NCI-H2107 treated with DMSO at 0.1 percent for 48 hours (cell line): ENCODE measurements around the gene OR6P1.

Experiments used
- DNase-seq: peaks from one replicate; lab custom pipeline; 2025; ENCODE audit not compliant: unreplicated experiment; lab: John Stamatoyannopoulos, UW

OR6P1 gene

GRCh38 chr1:158570480-158570879, at the start of gene OR6P1:
Gene OR6P1, minus strand, starts transcription at chr1:158570580. Its CDS starts 6,976 bp downstream, at chr1:158563604.
- no peak for DNase-seq

- DNase-seq, result no peak
Measured at GRCh38 chr1:158613764-158614163, 43.4 kb upstream of the OR6P1 start.

GRCh38 chr1:158611916-158612315, 41.5 kb upstream of the OR6P1 start:
- no peak for DNase-seq

- DNase-seq, result no peak
Measured at GRCh38 chr1:158607296-158607695, 36.9 kb upstream of the OR6P1 start.

GRCh38 chr1:158604968-158605367, 34.6 kb upstream of the OR6P1 start, which contains the start of gene OR10Z1:
Gene OR10Z1, plus strand, starts transcription at chr1:158605268. Its CDS starts 1,171 bp downstream, at chr1:158606439.
- no peak for DNase-seq

GRCh38 chr1:158600735-158601134, 30.4 kb upstream of the OR6P1 start:
- DNase-seq, result no peak

GRCh38 chr1:158586942-158587341, 16.6 kb upstream of the OR6P1 start:
- DNase-seq, result no peak

GRCh38 chr1:158583962-158584361, 13.6 kb upstream of the OR6P1 start:
- DNase-seq, result no peak

- DNase-seq, result no peak
Measured at GRCh38 chr1:158579733-158580132, 9.4 kb upstream of the OR6P1 start, which contains the start of gene OR10X1. Gene OR10X1, minus strand, starts transcription at chr1:158579899. Its CDS starts 0 bp downstream, at chr1:158579899.

GRCh38 chr1:158577561-158577960, 7.2 kb upstream of the OR6P1 start:
- no peak for DNase-seq

GRCh38 chr1:158572226-158572625, 1.8 kb upstream of the OR6P1 start:
- no peak for DNase-seq

GRCh38 chr1:158564608-158565007, 5.8 kb downstream of the OR6P1 start:
- no peak for DNase-seq

GRCh38 chr1:158563853-158564252, 6.5 kb downstream of the OR6P1 start:
- DNase-seq, result no peak

- no peak for DNase-seq
Measured at GRCh38 chr1:158559696-158560095, 10.7 kb downstream of the OR6P1 start.

GRCh38 chr1:158554352-158554751, 16.0 kb downstream of the OR6P1 start, which contains the start of gene OR6Y1:
Gene OR6Y1, minus strand, starts transcription at chr1:158554405. Its CDS starts 6,300 bp downstream, at chr1:158548105.
- no peak for DNase-seq

GRCh38 chr1:158552296-158552695, 18.1 kb downstream of the OR6P1 start:
- no peak for DNase-seq

- no peak for DNase-seq
Measured at GRCh38 chr1:158547533-158547932, 22.8 kb downstream of the OR6P1 start.

- DNase-seq, result no peak
Measured at GRCh38 chr1:158537609-158538008, 32.8 kb downstream of the OR6P1 start.

- DNase-seq, result no peak
Measured at GRCh38 chr1:158534496-158534895, 35.9 kb downstream of the OR6P1 start.

GRCh38 chr1:158527190-158527815, 43.1 kb downstream of the OR6P1 start:
- DNase-seq, result peak; percentile 14

- no peak for DNase-seq
Measured at GRCh38 chr1:158521666-158522058, 48.7 kb downstream of the OR6P1 start.

GRCh38 chr1:158520955-158521665, 49.3 kb downstream of the OR6P1 start:
- DNase-seq, result no peak
